Erythroblast (primary cell): ENCODE measurements around the gene ZNF653.

Experiments used
- GATA1 ChIP-seq: IDR thresholded peaks from 2 replicates; pipeline ENCODE4 v1.6.1; 2011; ENCODE audit warnings: low read depth, mild to moderate bottlenecking, control low read depth, low read length, moderate library complexity
- POLR2A ChIP-seq: IDR thresholded peaks from 2 replicates; pipeline ENCODE4 v1.6.1; 2011; ENCODE audit warnings: mild to moderate bottlenecking, low read length

DNA sequence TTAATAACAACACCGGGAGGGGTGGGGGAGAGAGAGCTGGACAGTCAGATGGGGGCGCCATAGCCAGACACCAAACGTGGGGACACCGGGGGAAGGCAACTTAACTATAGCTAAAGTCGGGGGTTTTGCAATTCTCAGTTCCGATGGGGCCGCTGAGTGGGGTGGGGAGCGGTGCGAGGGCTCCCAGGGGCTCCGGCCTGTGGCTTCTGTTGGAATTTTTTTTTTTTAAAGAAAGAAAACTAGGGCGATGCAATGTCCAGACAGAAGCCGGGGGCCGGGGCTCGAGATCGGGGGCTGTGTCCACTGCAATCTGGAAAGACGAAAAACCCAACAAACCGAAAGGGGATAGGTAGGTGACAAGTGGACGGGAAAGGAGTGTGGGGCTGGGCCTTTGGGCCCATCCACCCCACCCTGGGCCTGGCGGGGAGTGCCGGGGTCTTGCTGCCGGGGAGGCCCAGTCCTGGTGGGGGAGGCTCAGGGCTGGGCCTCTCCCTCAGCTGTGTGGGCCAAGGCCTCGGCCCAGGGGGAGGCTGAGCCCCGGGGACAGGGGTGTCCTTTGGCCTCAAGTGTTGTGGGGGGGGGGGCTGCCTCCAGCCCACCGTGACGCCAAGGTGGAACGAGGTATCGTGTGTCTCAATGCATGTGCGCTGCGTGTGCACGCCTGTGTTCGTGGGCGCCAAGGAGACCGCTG, 52.9 kb downstream of the ZNF653 start:
- TF ChIP-seq POLR2A (no peak), GATA1 (no peak)
